Prostate gland (tissue), 2 donors: Measurements from ENCODE around the gene HMCES.

Experiments used
- POLR2A ChIP-seq: fragments of 450-650 bp; IDR thresholded peaks from one replicate; pipeline ENCODE4 v1.6.1; 2016; ENCODE audit warnings: antibody characterized with exemption, mild to moderate bottlenecking
- TF ChIP-seq, protein P1 (sequence below), 4 experiments: fragments of 200-600 bp in 2 of 4; fragments of 450-650 bp in 2 of 4; sonication (generic) in 2 of 4; IDR thresholded peaks; 1 replicate in 3 of 4; 2 replicates in 1 of 4; pipeline ENCODE4 v1.5.1; 2016 to 2019; ENCODE audit warnings: antibody characterized with exemption in 4 of 4, mild to moderate bottlenecking in 2 of 4, moderate library complexity in 2 of 4

DNA sequence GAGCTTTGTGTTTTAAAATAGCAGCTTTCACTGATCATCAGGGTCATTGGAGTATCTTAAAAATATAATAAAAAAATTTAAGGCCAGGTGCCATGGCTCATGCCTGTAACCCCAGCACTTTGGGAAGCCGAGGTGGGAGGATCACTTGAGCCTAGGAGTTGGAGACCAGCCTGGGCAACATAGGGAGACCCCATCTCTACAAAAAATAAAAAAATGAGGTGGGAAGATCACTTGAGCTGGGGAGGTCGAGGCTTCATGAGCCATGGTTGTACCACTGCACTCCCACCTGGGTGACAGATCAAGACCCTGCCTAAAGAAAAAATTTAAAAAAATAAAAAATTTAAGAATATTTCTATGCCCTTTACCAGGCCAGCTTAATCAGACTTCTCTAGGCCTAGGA lies 1.5 kb downstream of the HMCES start:
- TF ChIP-seq, protein P1, sequence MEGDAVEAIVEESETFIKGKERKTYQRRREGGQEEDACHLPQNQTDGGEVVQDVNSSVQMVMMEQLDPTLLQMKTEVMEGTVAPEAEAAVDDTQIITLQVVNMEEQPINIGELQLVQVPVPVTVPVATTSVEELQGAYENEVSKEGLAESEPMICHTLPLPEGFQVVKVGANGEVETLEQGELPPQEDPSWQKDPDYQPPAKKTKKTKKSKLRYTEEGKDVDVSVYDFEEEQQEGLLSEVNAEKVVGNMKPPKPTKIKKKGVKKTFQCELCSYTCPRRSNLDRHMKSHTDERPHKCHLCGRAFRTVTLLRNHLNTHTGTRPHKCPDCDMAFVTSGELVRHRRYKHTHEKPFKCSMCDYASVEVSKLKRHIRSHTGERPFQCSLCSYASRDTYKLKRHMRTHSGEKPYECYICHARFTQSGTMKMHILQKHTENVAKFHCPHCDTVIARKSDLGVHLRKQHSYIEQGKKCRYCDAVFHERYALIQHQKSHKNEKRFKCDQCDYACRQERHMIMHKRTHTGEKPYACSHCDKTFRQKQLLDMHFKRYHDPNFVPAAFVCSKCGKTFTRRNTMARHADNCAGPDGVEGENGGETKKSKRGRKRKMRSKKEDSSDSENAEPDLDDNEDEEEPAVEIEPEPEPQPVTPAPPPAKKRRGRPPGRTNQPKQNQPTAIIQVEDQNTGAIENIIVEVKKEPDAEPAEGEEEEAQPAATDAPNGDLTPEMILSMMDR (IDR thresholded peaks at IDR 0.05) = no peak
- TF ChIP-seq POLR2A = no peak
